Measurements from ENCODE around the gene VSTM2L. TPM values are rescaled to one million over a fixed set of nuclear protein-coding genes. Genes with fewer than 3 reads are reported as not detected.

Gene VSTM2L
- total and polyA plus RNA-seq, 2 donors (not counting 3 experiments of a cell fraction or from before 2014, with no cell fraction given), result 0.18 TPM; not detected in 1

DNA sequence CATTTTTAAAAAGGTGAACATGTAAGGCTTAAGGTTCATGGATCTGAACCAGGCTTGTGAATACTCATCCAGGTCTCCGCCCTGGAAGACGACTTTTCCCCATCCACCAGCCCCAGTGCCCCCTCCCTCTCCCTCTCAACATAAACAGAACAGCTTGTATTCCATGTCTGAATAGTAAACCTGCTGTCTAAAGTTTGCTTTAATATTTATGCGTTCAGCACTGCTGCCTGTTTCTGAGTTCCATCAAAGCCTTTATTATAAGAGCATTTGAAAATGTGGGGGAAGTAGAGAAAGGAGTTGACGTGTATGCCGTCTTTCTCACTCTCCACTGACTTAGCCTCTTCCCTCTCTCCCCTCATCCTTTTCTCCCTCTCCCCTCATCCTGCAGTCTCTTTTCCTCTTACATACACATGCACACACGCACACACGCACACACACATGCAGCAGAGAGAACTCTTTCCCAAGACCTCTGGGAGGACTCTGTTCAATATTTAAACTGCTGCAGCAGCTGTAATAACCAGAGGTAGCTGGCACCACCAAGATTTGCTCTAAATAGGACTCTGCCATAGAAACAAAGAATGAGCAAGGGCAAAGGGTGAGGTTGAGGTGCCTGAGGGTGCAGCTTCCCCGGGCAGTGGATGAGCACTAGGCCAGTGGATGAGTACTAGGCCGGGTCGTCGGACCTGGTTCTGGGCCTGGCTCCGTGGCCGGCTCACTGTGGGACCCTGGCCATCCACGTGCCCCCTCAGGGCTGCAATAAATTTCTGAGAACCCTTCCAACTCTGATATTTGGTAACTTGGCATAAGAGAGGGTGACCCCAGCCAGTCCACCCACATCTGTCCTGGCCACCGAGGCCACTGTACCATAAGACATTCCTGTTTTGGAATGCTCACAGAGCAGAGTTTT is 35.4 kb upstream of the VSTM2L start:
- CTCF ChIA-PET, result no interaction called here
- FAIRE-seq, result no peak
- H3K27me3 ChIP-seq (ENCODE audit: control insufficient read depth in 2 of 2, insufficient read depth in 2 of 2, low read length in 2 of 2), result no peaks in the 10 kb centered on the region

More for the DNA sequence above, 35.4 kb upstream of the VSTM2L start:
- TF ChIP-seq EZH2 (IDR thresholded peaks at IDR 0.05; ENCODE audit: borderline replicate concordance, low read depth, low read length, severe bottlenecking), result no peak
- TF ChIP-seq, protein P1, sequence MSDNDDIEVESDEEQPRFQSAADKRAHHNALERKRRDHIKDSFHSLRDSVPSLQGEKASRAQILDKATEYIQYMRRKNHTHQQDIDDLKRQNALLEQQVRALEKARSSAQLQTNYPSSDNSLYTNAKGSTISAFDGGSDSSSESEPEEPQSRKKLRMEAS (IDR thresholded peaks at IDR 0.05; ENCODE audit: insufficient read depth, insufficient read length), result no peak
- TF ChIP-seq, protein P2, sequence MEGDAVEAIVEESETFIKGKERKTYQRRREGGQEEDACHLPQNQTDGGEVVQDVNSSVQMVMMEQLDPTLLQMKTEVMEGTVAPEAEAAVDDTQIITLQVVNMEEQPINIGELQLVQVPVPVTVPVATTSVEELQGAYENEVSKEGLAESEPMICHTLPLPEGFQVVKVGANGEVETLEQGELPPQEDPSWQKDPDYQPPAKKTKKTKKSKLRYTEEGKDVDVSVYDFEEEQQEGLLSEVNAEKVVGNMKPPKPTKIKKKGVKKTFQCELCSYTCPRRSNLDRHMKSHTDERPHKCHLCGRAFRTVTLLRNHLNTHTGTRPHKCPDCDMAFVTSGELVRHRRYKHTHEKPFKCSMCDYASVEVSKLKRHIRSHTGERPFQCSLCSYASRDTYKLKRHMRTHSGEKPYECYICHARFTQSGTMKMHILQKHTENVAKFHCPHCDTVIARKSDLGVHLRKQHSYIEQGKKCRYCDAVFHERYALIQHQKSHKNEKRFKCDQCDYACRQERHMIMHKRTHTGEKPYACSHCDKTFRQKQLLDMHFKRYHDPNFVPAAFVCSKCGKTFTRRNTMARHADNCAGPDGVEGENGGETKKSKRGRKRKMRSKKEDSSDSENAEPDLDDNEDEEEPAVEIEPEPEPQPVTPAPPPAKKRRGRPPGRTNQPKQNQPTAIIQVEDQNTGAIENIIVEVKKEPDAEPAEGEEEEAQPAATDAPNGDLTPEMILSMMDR (IDR thresholded peaks at IDR 0.05; ENCODE audit: extremely low read depth in 1 of 2, insufficient read depth in 1 of 2, low read depth in 1 of 2, low read length in 2 of 2), result no peak
- TF ChIP-seq POLR2AphosphoS5 (IDR thresholded peaks at IDR 0.05; ENCODE audit: insufficient read depth, low read depth, low read length), result no peak
- TF ChIP-seq MYC (IDR thresholded peaks at IDR 0.05; ENCODE audit: low read depth, low read length), result no peak
- no peak for TF ChIP-seq JUN (IDR thresholded peaks at IDR 0.05; ENCODE audit: borderline replicate concordance, insufficient read depth, insufficient read length, low read depth)
- TF ChIP-seq POLR2A (IDR thresholded peaks at IDR 0.05; ENCODE audit: low read depth, low read length), result no peak
- no peak for TF ChIP-seq FOS (IDR thresholded peaks at IDR 0.05; ENCODE audit: borderline replicate concordance, insufficient read depth, low read length)
- TF ChIP-seq GATA2 (IDR thresholded peaks at IDR 0.05; ENCODE audit: insufficient read depth, insufficient read length, low read depth, low read length), result no peak
- Histone ChIP-seq H3K9me1 (replicated peaks; ENCODE audit: control insufficient read depth, extremely low read depth, insufficient read depth, low read length) (no peaks in the 10 kb centered on the region), H3K4me3 (replicated peaks in 1 of 3; ENCODE audit: insufficient read depth in 1 of 3, low read depth in 1 of 3, low read length in 3 of 3) (no peak overlapping the region), H3K9me3 (replicated peaks; ENCODE audit: control insufficient read depth, insufficient read depth, low read length) (no peaks in the 10 kb centered on the region), H2AFZ (ENCODE audit: low read depth, low read length) (no peak overlapping the region), H3K4me1 (ENCODE audit: control insufficient read depth, extremely low read depth, insufficient read depth, low read length) (no peaks in the 10 kb centered on the region), H3K27ac (ENCODE audit: insufficient read depth, low read depth, low read length) (no peak overlapping the region), H3K9ac (replicated peaks; ENCODE audit: extremely low read depth, insufficient read depth, low read length) (no peak overlapping the region), H3K79me2 (ENCODE audit: control insufficient read depth, insufficient read depth, low read length) (no peaks in the 10 kb centered on the region), H4K20me1 (replicated peaks; ENCODE audit: control insufficient read depth, extremely low read depth, insufficient read depth, low read length) (no peaks in the 10 kb centered on the region), H3K36me3 (ENCODE audit: control insufficient read depth in 2 of 2, extremely low read depth in 1 of 2, insufficient read depth in 2 of 2, low read length in 2 of 2) (peaks cover 0 to 2% of the 10 kb centered on the region in 2 experiments), H3K4me2 (ENCODE audit: insufficient read depth, low read length) (no peak overlapping the region)
- POLR2A ChIA-PET, result no interaction called here
- BruUV-seq (replicated peaks), result no TSS peak
- intact Hi-C loops (cut with micrococcal nuclease), result no loop called here
- dilution Hi-C loops (cut with MboI; ENCODE audit: extremely low pct_ligation_motif_present, low sequenced_read_pairs), result no loop called here
- no peak for DNase-seq (ENCODE audit: low read depth, low spot score)
